Type B pancreatic cell (in vitro differentiated cells): Measurements from ENCODE around the gene SEC16B. TPM values are rescaled to one million over a fixed set of nuclear protein-coding genes. Genes with fewer than 3 reads are reported as not detected.

ENCODE experiments used
- DNase-seq: peaks from one replicate; pipeline ENCODE4 v3.0.0; 2021; ENCODE audit warnings: mixed read lengths; ENCODE audit not compliant: unreplicated experiment; ENCODE audit errors: extremely low spot score
- H3K27ac Mint-ChIP-seq: 2 replicates; pipeline ENCODE4 v1.8.0; 2021; ENCODE audit warnings: mild to moderate bottlenecking, mixed read lengths
- H3K27me3 Mint-ChIP-seq: 2 replicates; pipeline ENCODE4 v1.8.0; 2021; ENCODE audit warnings: mixed read lengths
- H3K36me3 Mint-ChIP-seq: 2 replicates; pipeline ENCODE4 v1.8.0; 2021; ENCODE audit warnings: mixed read lengths
- H3K4me1 Mint-ChIP-seq: one replicate; pipeline ENCODE4 v1.8.0; 2021; ENCODE audit warnings: mixed read lengths; ENCODE audit not compliant: unreplicated experiment
- H3K4me3 Mint-ChIP-seq: 2 replicates; pipeline ENCODE4 v1.8.0; 2021; ENCODE audit warnings: mild to moderate bottlenecking, mixed read lengths
- H3K9me3 Mint-ChIP-seq: 2 replicates; pipeline ENCODE4 v1.8.0; 2021; ENCODE audit warnings: mixed read lengths
- total RNA-seq: library from RNA; stranded (reverse); gene quantifications from 2 replicates; pipeline ENCODE4 v1.2.1, GENCODE V29; 2021; ENCODE audit warnings: low replicate concordance
- TF ChIP-seq, protein P1 (sequence below): fragments of 200-600 bp; sonication (generic); conservative IDR thresholded peaks from 2 replicates; pipeline ENCODE4 v1.5.0; 2021; ENCODE audit warnings: antibody characterized with exemption, mild to moderate bottlenecking

SEC16B gene
- total RNA-seq, 1 donor from 2014 or later, result 1.3 TPM

DNA sequence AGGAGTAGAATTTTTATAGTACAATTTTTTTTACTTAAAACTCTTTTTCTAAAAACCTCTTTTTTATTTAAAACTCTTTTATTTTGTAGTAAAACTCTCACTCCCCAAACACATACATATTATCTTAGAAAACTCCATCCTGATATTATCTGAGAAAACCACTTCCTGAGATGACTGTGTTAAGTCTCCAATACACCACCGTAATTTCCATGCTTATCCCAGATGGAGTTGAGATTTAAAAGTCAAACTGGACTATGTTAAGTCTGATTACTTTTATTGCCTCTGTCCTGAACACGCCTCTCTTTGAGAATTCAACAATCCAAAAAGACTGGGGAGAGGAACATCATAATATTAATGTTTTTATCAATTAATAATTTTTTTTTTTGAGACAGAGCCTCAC is 3.7 kb downstream of the SEC16B start:
- Mint-ChIP-seq H3K4me3 (no peak overlapping the region), H3K36me3 (no peaks in the 10 kb centered on the region), H3K4me1 (no peaks in the 10 kb centered on the region), H3K27me3 (no peaks in the 10 kb centered on the region), H3K9me3 (no peaks in the 10 kb centered on the region), H3K27ac (no peak overlapping the region)
- TF ChIP-seq, protein P1, sequence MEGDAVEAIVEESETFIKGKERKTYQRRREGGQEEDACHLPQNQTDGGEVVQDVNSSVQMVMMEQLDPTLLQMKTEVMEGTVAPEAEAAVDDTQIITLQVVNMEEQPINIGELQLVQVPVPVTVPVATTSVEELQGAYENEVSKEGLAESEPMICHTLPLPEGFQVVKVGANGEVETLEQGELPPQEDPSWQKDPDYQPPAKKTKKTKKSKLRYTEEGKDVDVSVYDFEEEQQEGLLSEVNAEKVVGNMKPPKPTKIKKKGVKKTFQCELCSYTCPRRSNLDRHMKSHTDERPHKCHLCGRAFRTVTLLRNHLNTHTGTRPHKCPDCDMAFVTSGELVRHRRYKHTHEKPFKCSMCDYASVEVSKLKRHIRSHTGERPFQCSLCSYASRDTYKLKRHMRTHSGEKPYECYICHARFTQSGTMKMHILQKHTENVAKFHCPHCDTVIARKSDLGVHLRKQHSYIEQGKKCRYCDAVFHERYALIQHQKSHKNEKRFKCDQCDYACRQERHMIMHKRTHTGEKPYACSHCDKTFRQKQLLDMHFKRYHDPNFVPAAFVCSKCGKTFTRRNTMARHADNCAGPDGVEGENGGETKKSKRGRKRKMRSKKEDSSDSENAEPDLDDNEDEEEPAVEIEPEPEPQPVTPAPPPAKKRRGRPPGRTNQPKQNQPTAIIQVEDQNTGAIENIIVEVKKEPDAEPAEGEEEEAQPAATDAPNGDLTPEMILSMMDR, result no peak
- no peak for DNase-seq

GRCh38 chr1:177965293-177965692 is 4.6 kb downstream of the SEC16B start:
- DNase-seq, result no peak
- no peaks in the 10 kb centered on the region for H3K36me3 Mint-ChIP-seq
- H3K9me3 Mint-ChIP-seq, result no peaks in the 10 kb centered on the region
- H3K4me1 Mint-ChIP-seq, result peaks cover 1% of the 10 kb centered on the region
- H3K27ac Mint-ChIP-seq, result no peak overlapping the region
- TF ChIP-seq, protein P1, result no peak
- no peak overlapping the region for H3K4me3 Mint-ChIP-seq
- H3K27me3 Mint-ChIP-seq, result no peaks in the 10 kb centered on the region

- no peaks in the 10 kb centered on the region for H3K27me3 Mint-ChIP-seq
- H3K4me3 Mint-ChIP-seq, result no peak overlapping the region
- no peaks in the 10 kb centered on the region for H3K9me3 Mint-ChIP-seq
- DNase-seq, result no peak
- TF ChIP-seq, protein P1, result no peak
- H3K27ac Mint-ChIP-seq, result no peak overlapping the region
- H3K4me1 Mint-ChIP-seq, result peaks cover 11% of the 10 kb centered on the region
- no peaks in the 10 kb centered on the region for H3K36me3 Mint-ChIP-seq
Measured at GRCh38 chr1:177964336-177964735, 5.5 kb downstream of the SEC16B start.

DNA sequence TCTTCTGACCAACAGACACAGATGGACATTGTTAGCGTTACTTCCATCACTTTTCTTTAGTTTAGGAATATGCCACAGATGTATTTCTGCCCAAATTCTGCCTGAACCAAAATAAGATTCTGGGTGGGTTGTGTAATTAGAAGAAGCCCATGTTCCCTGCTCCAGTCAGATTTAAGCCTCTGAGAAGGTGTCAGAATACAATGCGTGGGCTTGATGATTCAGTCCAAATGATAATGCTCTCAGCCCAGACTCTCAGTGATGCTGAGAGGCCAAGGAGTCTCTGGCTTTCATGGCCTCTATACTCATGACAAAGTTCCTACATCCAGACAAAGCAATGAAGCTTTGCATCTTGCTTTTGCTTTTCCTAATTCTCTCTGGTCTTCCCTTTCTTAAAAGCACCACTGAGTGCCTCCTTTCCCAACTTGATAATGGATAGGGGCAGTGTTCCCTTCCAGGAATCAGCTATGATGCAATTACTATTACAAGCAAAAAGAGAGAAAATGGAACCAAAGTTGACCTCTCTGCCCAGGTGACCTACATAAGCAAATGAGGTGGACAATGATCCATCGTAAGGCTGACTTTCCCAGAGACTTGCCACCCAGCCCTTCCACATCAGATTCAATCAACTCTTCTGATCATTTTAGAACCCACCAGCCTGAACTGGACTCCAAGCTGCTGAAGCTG is 8.8 kb downstream of the SEC16B start:
- no peak overlapping the region for H3K27ac Mint-ChIP-seq
- H3K4me3 Mint-ChIP-seq, result no peak overlapping the region
- no peaks in the 10 kb centered on the region for H3K36me3 Mint-ChIP-seq
- H3K4me1 Mint-ChIP-seq, result peaks cover 12% of the 10 kb centered on the region
- H3K9me3 Mint-ChIP-seq, result no peaks in the 10 kb centered on the region
- TF ChIP-seq, protein P1, result no peak
- DNase-seq, result no peak
- H3K27me3 Mint-ChIP-seq, result no peaks in the 10 kb centered on the region

- no peak for DNase-seq
Measured at GRCh38 chr1:177959811-177960515, 9.9 kb downstream of the SEC16B start.

More at GRCh38 chr1:177959811-177960515, 9.9 kb downstream of the SEC16B start:
- TF ChIP-seq, protein P1, result peak; percentile 60
- no peaks in the 10 kb centered on the region for H3K27me3 Mint-ChIP-seq
- H3K4me3 Mint-ChIP-seq, result no peak overlapping the region
- no peaks in the 10 kb centered on the region for H3K36me3 Mint-ChIP-seq
- H3K27ac Mint-ChIP-seq, result peak overlapping the region; percentile 20
- H3K4me1 Mint-ChIP-seq, result peaks cover 12% of the 10 kb centered on the region
- H3K9me3 Mint-ChIP-seq, result no peaks in the 10 kb centered on the region
